ENCODE data around the gene PPFIA1. TPM values are rescaled to one million over a fixed set of nuclear protein-coding genes. Genes with fewer than 3 reads are reported as not detected.

The PPFIA1 gene
- total RNA-seq, 6 experiments from 2014 or later = 21.1 to 27.0 (median 22.7) TPM

GRCh38 chr11:70413151-70413550, 142.7 kb downstream of the PPFIA1 start:
- WGBS (ENCODE audit: insufficient coverage, low coverage, low lambda C conversion rate, missing lambda C conversion rate) = 60% methylated on average over 1 of the region's 10 CpGs
- Histone ChIP-seq H3K4me1 (no peaks in the 10 kb centered on the region), H3K27me3 (no peaks in the 10 kb centered on the region), H3K9me3 (no peaks in the 10 kb centered on the region), H3K27ac (no peak overlapping the region), H3K36me3 (peaks cover 0 to 91% (median 26%) of the 10 kb centered on the region in 4 donors), H3K4me3 (no peak overlapping the region)
- ATAC-seq (no peak), DNase-seq (no peak)
- TF ChIP-seq CTCF (IDR thresholded peaks at IDR 0.05) = no peak
- TF ChIP-seq POLR2A (IDR thresholded peaks at IDR 0.05) = no peak
- intact Hi-C loops (cut with DNase I) = no loop called here

GRCh38 chr11:70414341-70415100, 144.0 kb downstream of the PPFIA1 start:
- no peak overlapping the region for H3K4me3 ChIP-seq
- H3K27ac ChIP-seq = no peak overlapping the region
- WGBS (ENCODE audit: insufficient coverage, low coverage, low lambda C conversion rate, missing lambda C conversion rate) = 92% methylated on average over 6 of the region's 28 CpGs
- H3K27me3 ChIP-seq = no peaks in the 10 kb centered on the region
- DNase-seq = no peak
- H3K36me3 ChIP-seq = peaks cover 0 to 90% (median 22%) of the 10 kb centered on the region in 4 donors
- no peak for ATAC-seq
- no peaks in the 10 kb centered on the region for H3K4me1 ChIP-seq
- no peaks in the 10 kb centered on the region for H3K9me3 ChIP-seq
- no peak for TF ChIP-seq CTCF (IDR thresholded peaks at IDR 0.05)
- TF ChIP-seq POLR2A (IDR thresholded peaks at IDR 0.05) = no peak
- intact Hi-C loops (cut with DNase I) = no loop called here

GRCh38 chr11:70415191-70415590, 144.7 kb downstream of the PPFIA1 start:
- H3K4me3 ChIP-seq = no peak overlapping the region
- no peaks in the 10 kb centered on the region for H3K4me1 ChIP-seq
- 0% methylated on average over 1 of the region's 10 CpGs for WGBS (ENCODE audit: insufficient coverage, low coverage, low lambda C conversion rate, missing lambda C conversion rate)
- peak in 1 of 4 donors; percentile 48 for ATAC-seq
- no peaks in the 10 kb centered on the region for H3K9me3 ChIP-seq
- DNase-seq = no peak
- intact Hi-C loops (cut with DNase I) = no loop called here
- TF ChIP-seq CTCF (IDR thresholded peaks at IDR 0.05) (no peak), POLR2A (IDR thresholded peaks at IDR 0.05) (no peak)
- peaks cover 0 to 90% (median 23%) of the 10 kb centered on the region in 4 donors for H3K36me3 ChIP-seq
- no peaks in the 10 kb centered on the region for H3K27me3 ChIP-seq
- H3K27ac ChIP-seq = no peak overlapping the region

- Histone ChIP-seq H3K4me3 (no peak overlapping the region), H3K27me3 (no peaks in the 10 kb centered on the region), H3K36me3 (peaks cover 0 to 90% (median 22%) of the 10 kb centered on the region in 4 donors), H3K27ac (no peak overlapping the region), H3K9me3 (no peaks in the 10 kb centered on the region), H3K4me1 (no peaks in the 10 kb centered on the region)
- DNase-seq (no peak), ATAC-seq (peak in 1 of 4 donors; percentile 16)
- 76% methylated on average over 20 of the region's 25 CpGs for WGBS (ENCODE audit: insufficient coverage, low coverage, low lambda C conversion rate, missing lambda C conversion rate)
- no peak for TF ChIP-seq CTCF (IDR thresholded peaks at IDR 0.05)
- no peak for TF ChIP-seq POLR2A (IDR thresholded peaks at IDR 0.05)
- intact Hi-C loops (cut with DNase I) = no loop called here
Measured at GRCh38 chr11:70415642-70416395, 145.3 kb downstream of the PPFIA1 start.

All from right lobe of liver (tissue), 6 donors.